AG04450 (cell line): ENCODE measurements around the gene ESRP2. TPM values are rescaled to one million over a fixed set of nuclear protein-coding genes. Genes with fewer than 3 reads are reported as not detected.

ENCODE experiments used
- CTCF ChIA-PET: fragments of 300-600, 350-600 bp; formaldehyde crosslinking; extraction: SDS; loops from one replicate; lab custom pipeline; 2022; ENCODE audit warnings: antibody characterized with exemption, inconsistent platforms; lab: Charles Lee
- POLR2A ChIA-PET: fragments of 350-600 bp; formaldehyde crosslinking; extraction: SDS; loops from one replicate; lab custom pipeline; 2021; ENCODE audit warnings: antibody characterized with exemption, inconsistent platforms; lab: Yijun Ruan, JAX
- DNase-seq: peaks from one replicate; pipeline ENCODE4 v3.0.0-alpha.2; 2011; ENCODE audit warnings: low read depth, low spot score
- H3K27ac ChIP-seq: one replicate; pipeline ENCODE4 v1.5.1; 2012; ENCODE audit warnings: low read depth, low read length, control low read depth
- H3K27me3 ChIP-seq: one replicate; pipeline ENCODE4 v1.6.0; 2012; ENCODE audit warnings: low read length; ENCODE audit not compliant: control insufficient read depth, insufficient read depth
- H3K4me3 ChIP-seq: 2 replicates; pipeline ENCODE4 v1.5.1; 2011; ENCODE audit warnings: mild to moderate bottlenecking, low read depth, low read length, control low read depth
- H3K9me3 ChIP-seq: 2 replicates; pipeline ENCODE4 v1.5.1; 2012; ENCODE audit warnings: low read length; ENCODE audit not compliant: control insufficient read depth, insufficient read depth
- CTCF ChIP-seq: IDR thresholded peaks from 2 replicates; pipeline ENCODE4 v1.5.1; 2011; ENCODE audit warnings: low read depth, low read length, control low read depth, inconsistent platforms
- polyA plus RNA-seq: library from polyadenylated mRNA; depleted of rRNA; stranded (reverse); fragments of >200 nt; gene quantifications from 2 replicates; pipeline ENCODE4 v1.2.3, GENCODE V29; 2011

Gene ESRP2
- polyA plus RNA-seq, 1 experiment, result 0.01 TPM

DNA sequence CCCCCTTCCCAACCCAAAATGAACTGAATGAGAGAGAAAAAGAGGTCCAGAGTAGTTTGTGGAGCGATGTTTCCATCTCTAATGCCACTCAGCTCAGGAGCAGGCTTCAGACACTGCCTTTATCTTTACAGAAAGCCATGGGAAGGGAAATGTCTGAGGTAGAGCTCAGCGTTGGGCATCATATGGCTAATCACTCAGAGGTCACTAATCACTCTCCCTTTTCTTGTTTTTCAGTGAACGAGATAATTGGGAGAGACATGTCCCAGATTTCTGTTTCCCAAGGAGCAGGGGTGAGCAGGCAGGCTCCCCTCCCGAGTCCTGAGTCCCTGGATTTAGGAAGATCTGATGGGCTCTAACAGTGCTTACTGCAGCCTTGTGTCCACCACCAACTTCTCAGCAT lies 9.8 kb downstream of the ESRP2 start:
- ChIA-PET POLR2A (interaction anchor here (0.7 kb wide), 1 partner anchor 383 kb away, joined by 8 read pairs; no protein-coding TSS in a partner anchor), CTCF (interaction anchor here (0.7 to 3.5 kb wide), 2 partner anchors 133 to 161 kb away, joined by 3 to 28 read pairs; no protein-coding TSS in a partner anchor)
- no peak overlapping the region for H3K27ac ChIP-seq
- TF ChIP-seq CTCF, result no peak
- no peak for DNase-seq
- no peaks in the 10 kb centered on the region for H3K27me3 ChIP-seq
- H3K4me3 ChIP-seq, result no peak overlapping the region
- H3K9me3 ChIP-seq, result no peaks in the 10 kb centered on the region

DNA sequence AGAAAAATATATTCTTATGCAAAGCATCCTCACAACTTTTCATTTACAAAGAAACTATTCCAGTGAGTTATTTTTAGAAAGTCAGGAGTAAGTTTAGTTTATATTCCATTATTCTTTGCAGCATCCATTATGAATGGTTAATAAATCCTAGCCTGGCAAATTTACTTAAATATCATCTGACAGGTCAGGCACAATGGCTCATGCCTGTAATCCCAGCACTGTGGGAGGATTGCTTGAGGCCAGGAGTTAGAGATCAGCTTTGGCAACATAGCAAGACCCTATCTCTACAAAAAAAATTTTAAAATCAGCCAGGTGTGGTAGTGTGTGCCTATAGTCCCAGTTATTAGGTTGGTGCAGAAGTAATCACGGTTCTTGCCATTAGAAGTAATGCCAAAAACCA lies 12.9 kb downstream of the ESRP2 start:
- no peak overlapping the region for H3K27ac ChIP-seq
- POLR2A ChIA-PET, result interaction anchor here (0.5 kb wide), 1 partner anchor 63 kb away, joined by 10 read pairs; no protein-coding TSS in a partner anchor
- DNase-seq, result no peak
- no peak overlapping the region for H3K4me3 ChIP-seq
- no peak for TF ChIP-seq CTCF
- no peaks in the 10 kb centered on the region for H3K27me3 ChIP-seq
- CTCF ChIA-PET, result no interaction called here
- no peaks in the 10 kb centered on the region for H3K9me3 ChIP-seq

GRCh38 chr16:68219725-68220351 lies 16.1 kb downstream of the ESRP2 start:
- H3K27me3 ChIP-seq, result no peaks in the 10 kb centered on the region
- no peak for DNase-seq
- ChIA-PET POLR2A (no interaction called here), CTCF (interaction anchor here (0.6 to 1.3 kb wide), 4 partner anchors 10 to 428 kb away, joined by 3 to 5 read pairs (median 4); no protein-coding TSS in a partner anchor)
- no peaks in the 10 kb centered on the region for H3K9me3 ChIP-seq
- H3K27ac ChIP-seq, result no peak overlapping the region
- H3K4me3 ChIP-seq, result no peak overlapping the region
- no peak for TF ChIP-seq CTCF

GRCh38 chr16:68217506-68217905 lies 18.4 kb downstream of the ESRP2 start:
- CTCF ChIA-PET, result interaction anchor here (0.6 to 0.7 kb wide), 6 partner anchors 12 to 1850 kb away, joined by 3 to 6 read pairs (median 4); no protein-coding TSS in a partner anchor
- no peak for DNase-seq
- Histone ChIP-seq H3K9me3 (no peaks in the 10 kb centered on the region), H3K27ac (no peak overlapping the region), H3K4me3 (no peak overlapping the region), H3K27me3 (no peaks in the 10 kb centered on the region)
- POLR2A ChIA-PET, result interaction anchor here (0.6 kb wide), 1 partner anchor 12 kb away, joined by 3 read pairs; no protein-coding TSS in a partner anchor
- no peak for TF ChIP-seq CTCF

- no peak for TF ChIP-seq CTCF
- no peak for DNase-seq
- Histone ChIP-seq H3K9me3 (no peaks in the 10 kb centered on the region), H3K4me3 (no peak overlapping the region), H3K27ac (no peak overlapping the region), H3K27me3 (no peaks in the 10 kb centered on the region)
- CTCF ChIA-PET, result interaction anchor here (1.2 kb wide), 1 partner anchor 14 kb away, joined by 4 read pairs; no protein-coding TSS in a partner anchor
- POLR2A ChIA-PET, result no interaction called here
Measured at GRCh38 chr16:68216240-68216639, 19.7 kb downstream of the ESRP2 start.
